SK-N-SH (cell line): ENCODE measurements around the gene EYA2. TPM values are rescaled to one million over a fixed set of nuclear protein-coding genes. Genes with fewer than 3 reads are reported as not detected.

Experiments
- CTCF ChIA-PET: fragments of 300-600, 350-600 bp; formaldehyde crosslinking; extraction: SDS; loops from one replicate; lab custom pipeline; 2021; lab: Yijun Ruan, JAX
- POLR2A ChIA-PET: fragments of 350-600 bp; sonication (Branson Sonifier 250); formaldehyde crosslinking; extraction: SDS; loops from one replicate; lab custom pipeline; 2020; ENCODE audit warnings: antibody characterized with exemption, inconsistent platforms; lab: Yijun Ruan, JAX
- DNase-seq: peaks from one replicate; pipeline ENCODE4 v3.0.0; 2012
- H2AFZ ChIP-seq: fragments of 200-600 bp; sonication (generic); 2 replicates; pipeline ENCODE4 v1.8.1; 2016; ENCODE audit warnings: antibody characterized with exemption, mild to moderate bottlenecking, low read depth
- H3F3A ChIP-seq: fragments of 200-600 bp; sonication (generic); replicated peaks from 2 replicates; pipeline ENCODE3; 2016; ENCODE audit warnings: antibody characterized with exemption, mild to moderate bottlenecking; ENCODE audit not compliant: insufficient read depth
- H3K27ac ChIP-seq, 2 experiments: fragments of 200-500 bp in 1 of 2; fragments of 200-600 bp in 1 of 2; sonication (Bioruptor generic) in 1 of 2; sonication (generic), shearing (Covaris generic) in 1 of 2; 2 replicates each; pipeline versions ENCODE4 v1.5.1 to v1.6.1; 2014 to 2016; ENCODE audit warnings: low read depth in 2 of 2, inconsistent platforms in 1 of 2, low read length in 1 of 2, mild to moderate bottlenecking in 1 of 2, mixed read lengths in 1 of 2
- H3K27me3 ChIP-seq: fragments of 200-600 bp; sonication (generic), shearing (Covaris generic); 2 replicates; pipeline ENCODE4 v1.6.1; 2016; ENCODE audit warnings: mixed run types; ENCODE audit not compliant: insufficient read depth
- H3K36me3 ChIP-seq, 2 experiments: fragments of 200-500 bp in 1 of 2; fragments of 200-600 bp in 1 of 2; sonication (Bioruptor generic) in 1 of 2; sonication (generic) in 1 of 2; replicated peaks in 1 of 2; 2 replicates each; pipeline versions ENCODE3 to v1.5.1; 2014 to 2016; ENCODE audit warnings: low read length in 1 of 2, mild to moderate bottlenecking in 1 of 2; ENCODE audit not compliant: insufficient read depth in 2 of 2, control insufficient read depth in 1 of 2
- H3K4me1 ChIP-seq, 2 experiments: fragments of 200-500 bp in 1 of 2; fragments of 200-600 bp in 1 of 2; sonication (Bioruptor generic) in 1 of 2; sonication (generic), shearing (Covaris generic) in 1 of 2; 2 replicates each; pipeline versions ENCODE4 v1.5.1 to v1.6.1; 2014 to 2016; ENCODE audit warnings: low read depth in 1 of 2, low read length in 1 of 2, mixed run types in 1 of 2; ENCODE audit not compliant: insufficient read depth in 2 of 2, control insufficient read depth in 1 of 2
- H3K4me2 ChIP-seq: fragments of 200-600 bp; sonication (generic), shearing (Covaris generic); 2 replicates; pipeline ENCODE4 v1.6.1; 2017; ENCODE audit warnings: mixed run types
- H3K4me3 ChIP-seq, 2 experiments: fragments of 200-500 bp in 1 of 2; fragments of 200-600 bp in 1 of 2; sonication (Bioruptor generic) in 1 of 2; sonication (generic), shearing (Covaris generic) in 1 of 2; 2 replicates each; pipeline versions ENCODE4 v1.5.1 to v1.8.1; 2014 to 2016; ENCODE audit warnings: low read depth in 2 of 2, inconsistent platforms in 1 of 2, low read length in 1 of 2, mild to moderate bottlenecking in 1 of 2, mixed read lengths in 1 of 2, moderate library complexity in 1 of 2
- H3K79me2 ChIP-seq: fragments of 200-600 bp; sonication (generic); 2 replicates; pipeline ENCODE4 v1.8.1; 2017; ENCODE audit warnings: mild to moderate bottlenecking; ENCODE audit not compliant: insufficient read depth
- H3K9ac ChIP-seq: fragments of 200-600 bp; sonication (generic); 2 replicates; pipeline ENCODE4 v1.6.1; 2017; ENCODE audit warnings: mixed run types
- H3K9me2 ChIP-seq: fragments of 200-600 bp; sonication (generic); 2 replicates; pipeline ENCODE4 v1.6.1; 2017; ENCODE audit warnings: mixed run types
- H3K9me3 ChIP-seq: fragments of 200-600 bp; sonication (generic); 2 replicates; pipeline ENCODE4 v1.6.1; 2017; ENCODE audit warnings: mixed run types, mild to moderate bottlenecking, moderate library complexity
- H4K20me1 ChIP-seq: fragments of 200-600 bp; sonication (generic); 2 replicates; pipeline ENCODE4 v1.6.1; 2017; ENCODE audit warnings: mild to moderate bottlenecking, mixed run types; ENCODE audit not compliant: insufficient read depth
- CHD2 ChIP-seq: fragments of 150-350 bp; IDR thresholded peaks from 2 replicates; pipeline ENCODE4 v1.6.1; 2018; ENCODE audit warnings: low read length; ENCODE audit not compliant: partially characterized antibody
- CTCF ChIP-seq: fragments of 200-600 bp; sonication (generic); IDR thresholded peaks from 2 replicates; pipeline ENCODE4 v1.6.1; 2017; ENCODE audit warnings: antibody characterized with exemption, mild to moderate bottlenecking, moderate library complexity
- EP300 ChIP-seq, 2 experiments: IDR thresholded peaks; 2 replicates each; pipeline versions ENCODE4 v1.4.0 to v1.6.1; 2012; ENCODE audit warnings: borderline replicate concordance in 1 of 2, low read depth in 1 of 2, low read length in 1 of 2
- FOXJ3 ChIP-seq: sonication (generic); formaldehyde crosslinking; IDR thresholded peaks from 2 replicates; pipeline ENCODE4 v1.5.1; 2020; ENCODE audit warnings: mild to moderate bottlenecking, missing genetic modification reagents
- GATA2 ChIP-seq: sonication (generic); formaldehyde crosslinking; IDR thresholded peaks from 2 replicates; pipeline ENCODE4 v1.5.0; 2020; ENCODE audit warnings: mild to moderate bottlenecking, missing genetic modification reagents
- IRF3 ChIP-seq: fragments of 150-350 bp; IDR thresholded peaks from 2 replicates; pipeline ENCODE4 v1.6.1; 2016; ENCODE audit warnings: mild to moderate bottlenecking, low read depth, low read length
- JUND ChIP-seq: IDR thresholded peaks from 2 replicates; pipeline ENCODE4 v1.4.0; 2012
- MAX ChIP-seq: IDR thresholded peaks from 2 replicates; pipeline ENCODE4 v1.4.0; 2012; ENCODE audit warnings: low read depth
- MXI1 ChIP-seq: IDR thresholded peaks from 2 replicates; pipeline ENCODE4 v1.6.1; 2012; ENCODE audit warnings: mild to moderate bottlenecking, low read depth, low read length, improper control_type of control experiment
- NFIC ChIP-seq: IDR thresholded peaks from 2 replicates; pipeline ENCODE4 v1.4.0; 2012; ENCODE audit warnings: borderline replicate concordance
- NRF1 ChIP-seq: IDR thresholded peaks from 2 replicates; pipeline ENCODE4 v1.6.1; 2012; ENCODE audit warnings: low read depth, mild to moderate bottlenecking, low read length
- POLR2AphosphoS5 ChIP-seq: IDR thresholded peaks from 2 replicates; pipeline ENCODE4 v1.6.1; 2012; ENCODE audit warnings: low read depth, low read length
- RAD21 ChIP-seq: IDR thresholded peaks from 2 replicates; pipeline ENCODE4 v1.6.1; 2012; ENCODE audit warnings: mild to moderate bottlenecking, low read length
- RXRA ChIP-seq: IDR thresholded peaks from 2 replicates; pipeline ENCODE4 v1.4.0; 2012; ENCODE audit warnings: low read depth, mild to moderate bottlenecking, borderline replicate concordance
- SMC3 ChIP-seq: IDR thresholded peaks from 2 replicates; pipeline ENCODE4 v1.6.1; 2012; ENCODE audit warnings: low read depth, low read length, improper control_type of control experiment
- TAF1 ChIP-seq: IDR thresholded peaks from 2 replicates; pipeline ENCODE4 v1.6.1; 2012; ENCODE audit warnings: low read depth, mild to moderate bottlenecking, low read length, moderate library complexity, borderline replicate concordance
- TEAD4 ChIP-seq: IDR thresholded peaks from 2 replicates; pipeline ENCODE4 v1.4.0; 2012; ENCODE audit warnings: mild to moderate bottlenecking, borderline replicate concordance; ENCODE audit not compliant: insufficient read depth
- YY1 ChIP-seq: IDR thresholded peaks from 2 replicates; pipeline ENCODE4 v1.4.0; 2012; ENCODE audit warnings: low read depth, mild to moderate bottlenecking
- WGBS: methylation state at CpG from one replicate; pipeline ENCODE4 v1.1.6; 2017; ENCODE audit warnings: low lambda C conversion rate; 5-methylcytosine and 5-hydroxymethylcytosine counted together
- polyA plus RNA-seq, 3 experiments: library from polyadenylated mRNA; depleted of rRNA; stranded (reverse); fragments of >200 nt; gene quantifications; 2 replicates each; pipeline ENCODE4 v1.2.3, GENCODE V29; 2012
- TF ChIP-seq, protein P1 (sequence below): IDR thresholded peaks from 2 replicates; pipeline ENCODE4 v1.4.0; 2012; ENCODE audit warnings: low read depth, borderline replicate concordance
- TF ChIP-seq, protein P2 (sequence below): IDR thresholded peaks from 2 replicates; pipeline ENCODE4 v1.6.1; 2012; ENCODE audit warnings: mild to moderate bottlenecking, low read depth, low read length, moderate library complexity

EYA2 gene
- polyA plus RNA-seq, 1 of the 3 experiments (the other 2 are of a cell fraction): 0.05 TPM

DNA sequence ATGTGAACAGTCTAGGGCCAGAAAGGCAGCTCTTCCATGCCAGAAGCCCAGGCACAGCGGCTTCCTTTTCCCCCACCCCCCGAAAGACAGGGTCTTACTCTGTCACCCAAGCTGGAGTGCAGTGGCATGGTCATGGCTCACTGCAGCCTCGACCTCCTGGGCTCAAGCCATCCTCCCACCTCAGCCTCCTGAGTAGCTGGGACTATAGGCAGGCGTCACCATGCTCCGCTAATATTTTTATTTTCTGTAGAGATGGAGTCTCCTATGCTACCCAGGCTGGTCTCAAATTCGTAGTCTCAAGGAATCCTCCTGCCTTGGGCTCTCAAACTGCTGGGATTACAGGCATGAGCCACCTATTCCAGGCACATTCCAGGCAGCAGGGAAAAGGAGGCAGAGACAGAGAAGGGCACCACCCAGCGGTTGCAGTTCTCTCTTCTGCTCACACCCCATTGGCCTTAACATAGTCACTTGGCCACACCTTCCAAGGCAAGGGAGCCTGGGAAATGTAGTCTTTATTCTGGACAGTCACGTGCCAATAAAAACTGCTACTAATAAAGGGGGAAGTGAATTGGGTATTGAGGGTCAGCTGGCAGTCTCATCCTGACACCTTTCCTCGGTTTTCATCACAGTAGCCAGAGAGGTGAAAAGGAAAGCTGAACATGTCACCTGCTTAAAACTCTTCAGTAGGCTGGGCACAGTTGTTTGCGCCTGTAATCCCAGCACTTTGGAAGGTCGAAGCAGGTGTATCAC is 255.9 kb downstream of the EYA2 start (continued):
- TF ChIP-seq, protein P1, sequence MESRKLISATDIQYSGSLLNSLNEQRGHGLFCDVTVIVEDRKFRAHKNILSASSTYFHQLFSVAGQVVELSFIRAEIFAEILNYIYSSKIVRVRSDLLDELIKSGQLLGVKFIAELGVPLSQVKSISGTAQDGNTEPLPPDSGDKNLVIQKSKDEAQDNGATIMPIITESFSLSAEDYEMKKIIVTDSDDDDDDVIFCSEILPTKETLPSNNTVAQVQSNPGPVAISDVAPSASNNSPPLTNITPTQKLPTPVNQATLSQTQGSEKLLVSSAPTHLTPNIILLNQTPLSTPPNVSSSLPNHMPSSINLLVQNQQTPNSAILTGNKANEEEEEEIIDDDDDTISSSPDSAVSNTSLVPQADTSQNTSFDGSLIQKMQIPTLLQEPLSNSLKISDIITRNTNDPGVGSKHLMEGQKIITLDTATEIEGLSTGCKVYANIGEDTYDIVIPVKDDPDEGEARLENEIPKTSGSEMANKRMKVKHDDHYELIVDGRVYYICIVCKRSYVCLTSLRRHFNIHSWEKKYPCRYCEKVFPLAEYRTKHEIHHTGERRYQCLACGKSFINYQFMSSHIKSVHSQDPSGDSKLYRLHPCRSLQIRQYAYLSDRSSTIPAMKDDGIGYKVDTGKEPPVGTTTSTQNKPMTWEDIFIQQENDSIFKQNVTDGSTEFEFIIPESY: no peak
- TF ChIP-seq NFIC: no peak
- no peak for TF ChIP-seq TAF1
- no peak for TF ChIP-seq NRF1
- TF ChIP-seq IRF3: no peak
- peak; percentile 62; the same call in 1 of the 2 replicates for TF ChIP-seq MAX
- TF ChIP-seq GATA2 (CRISPR knock-in tag): no peak
- TF ChIP-seq MXI1: peak; percentile 59; the same call in 1 of the 2 replicates
- no peak for TF ChIP-seq JUND
- no peak for TF ChIP-seq RXRA

GRCh38 chr20:47152068-47152467 is 257.4 kb downstream of the EYA2 start:
- WGBS: 62% methylated on average over 4 of the region's 4 CpGs
- TF ChIP-seq CHD2 (no peak), NFIC (no peak), IRF3 (no peak), MAX (no peak), SMC3 (no peak), RAD21 (no peak), CTCF (no peak), FOXJ3 (no peak), EP300 (IDR thresholded peaks at IDR 0.05; ENCODE audit: borderline replicate concordance in 1 of 2, low read depth in 1 of 2, low read length in 1 of 2) (no peak), YY1 (no peak), TEAD4 (no peak), POLR2AphosphoS5 (no peak)
- TF ChIP-seq, protein P2, sequence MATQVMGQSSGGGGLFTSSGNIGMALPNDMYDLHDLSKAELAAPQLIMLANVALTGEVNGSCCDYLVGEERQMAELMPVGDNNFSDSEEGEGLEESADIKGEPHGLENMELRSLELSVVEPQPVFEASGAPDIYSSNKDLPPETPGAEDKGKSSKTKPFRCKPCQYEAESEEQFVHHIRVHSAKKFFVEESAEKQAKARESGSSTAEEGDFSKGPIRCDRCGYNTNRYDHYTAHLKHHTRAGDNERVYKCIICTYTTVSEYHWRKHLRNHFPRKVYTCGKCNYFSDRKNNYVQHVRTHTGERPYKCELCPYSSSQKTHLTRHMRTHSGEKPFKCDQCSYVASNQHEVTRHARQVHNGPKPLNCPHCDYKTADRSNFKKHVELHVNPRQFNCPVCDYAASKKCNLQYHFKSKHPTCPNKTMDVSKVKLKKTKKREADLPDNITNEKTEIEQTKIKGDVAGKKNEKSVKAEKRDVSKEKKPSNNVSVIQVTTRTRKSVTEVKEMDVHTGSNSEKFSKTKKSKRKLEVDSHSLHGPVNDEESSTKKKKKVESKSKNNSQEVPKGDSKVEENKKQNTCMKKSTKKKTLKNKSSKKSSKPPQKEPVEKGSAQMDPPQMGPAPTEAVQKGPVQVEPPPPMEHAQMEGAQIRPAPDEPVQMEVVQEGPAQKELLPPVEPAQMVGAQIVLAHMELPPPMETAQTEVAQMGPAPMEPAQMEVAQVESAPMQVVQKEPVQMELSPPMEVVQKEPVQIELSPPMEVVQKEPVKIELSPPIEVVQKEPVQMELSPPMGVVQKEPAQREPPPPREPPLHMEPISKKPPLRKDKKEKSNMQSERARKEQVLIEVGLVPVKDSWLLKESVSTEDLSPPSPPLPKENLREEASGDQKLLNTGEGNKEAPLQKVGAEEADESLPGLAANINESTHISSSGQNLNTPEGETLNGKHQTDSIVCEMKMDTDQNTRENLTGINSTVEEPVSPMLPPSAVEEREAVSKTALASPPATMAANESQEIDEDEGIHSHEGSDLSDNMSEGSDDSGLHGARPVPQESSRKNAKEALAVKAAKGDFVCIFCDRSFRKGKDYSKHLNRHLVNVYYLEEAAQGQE: no peak

More at GRCh38 chr20:47152068-47152467, 257.4 kb downstream of the EYA2 start:
- no peak overlapping the region for H3K4me2 ChIP-seq
- DNase-seq: no peak
- H3F3A ChIP-seq: no peaks in the 10 kb centered on the region
- no peak overlapping the region for H3K9ac ChIP-seq
- CTCF ChIA-PET: interaction anchor here (11.7 kb wide), 1 partner anchor 396 kb away, joined by 163 read pairs; no protein-coding TSS in a partner anchor
- POLR2A ChIA-PET: no interaction called here
- no peaks in the 10 kb centered on the region for H3K4me1 ChIP-seq
- H3K9me3 ChIP-seq: no peaks in the 10 kb centered on the region
- H3K79me2 ChIP-seq: no peaks in the 10 kb centered on the region
- no peak overlapping the region for H2AFZ ChIP-seq
- no peak overlapping the region for H3K4me3 ChIP-seq
- no peaks in the 10 kb centered on the region for H4K20me1 ChIP-seq
- no peaks in the 10 kb centered on the region for H3K9me2 ChIP-seq
- no peaks in the 10 kb centered on the region; the same call in 1 of the 2 replicates for H3K27me3 ChIP-seq
- H3K36me3 ChIP-seq: no peaks in the 10 kb centered on the region
- H3K27ac ChIP-seq: no peak overlapping the region
